Activated CD4-positive, alpha-beta T cell treated with anti-CD3 and anti-CD28 coated beads, Interleukin-2, amount 50 U/mL, for 48 hours (primary cell): ENCODE measurements around the gene EPB42.
"Not testable (repeated sequence)": the region's sequence is repeated elsewhere in the genome, so short reads cannot be mapped to it uniquely, and the experiment has no call there.

ENCODE experiments used
- DNase-seq, 2 experiments: peaks; one replicate each; pipeline ENCODE4 v3.0.0-alpha.2; 2020

The EPB42 gene

GRCh38 chr15:43210807-43211206 is 10.0 kb downstream of the EPB42 start:
- no peak for DNase-seq

GRCh38 chr15:43210172-43210745 is 10.6 kb downstream of the EPB42 start:
- DNase-seq, result no peak

- DNase-seq, result no peak
These were observed 11.6 kb downstream of the EPB42 start for GRCh38 chr15:43209059-43209824.

GRCh38 chr15:43208052-43209002 is 12.5 kb downstream of the EPB42 start:
- DNase-seq, result no peak

GRCh38 chr15:43207024-43207423 is 13.8 kb downstream of the EPB42 start:
- no peak for DNase-seq

- DNase-seq, result no peak
These were observed 14.8 kb downstream of the EPB42 start for GRCh38 chr15:43206054-43206453.

- peak; percentile 51 to 62 for DNase-seq
These were observed 16.6 kb downstream of the EPB42 start for GRCh38 chr15:43204016-43204901.

GRCh38 chr15:43199945-43200488 is 20.8 kb downstream of the EPB42 start:
- no peak for DNase-seq

- DNase-seq, result no peak
These were observed 21.8 kb downstream of the EPB42 start for GRCh38 chr15:43198992-43199391.

GRCh38 chr15:43198556-43198955 is 22.3 kb downstream of the EPB42 start:
- DNase-seq, result not testable (repeated sequence)

GRCh38 chr15:43197773-43198172 is 23.0 kb downstream of the EPB42 start:
- DNase-seq, result not testable (repeated sequence)

GRCh38 chr15:43196760-43197548 is 23.9 kb downstream of the EPB42 start:
- no peak for DNase-seq

GRCh38 chr15:43194795-43195194 is 26.0 kb downstream of the EPB42 start:
- no peak for DNase-seq

GRCh38 chr15:43193710-43194109 is 27.1 kb downstream of the EPB42 start:
- DNase-seq, result no peak

GRCh38 chr15:43190178-43190577 is 30.6 kb downstream of the EPB42 start:
- no peak for DNase-seq

- DNase-seq, result no peak
These were observed 31.5 kb downstream of the EPB42 start for GRCh38 chr15:43189296-43189695.

GRCh38 chr15:43187544-43188155 is 33.2 kb downstream of the EPB42 start:
- DNase-seq, result no peak

- DNase-seq, result no peak
These were observed 34.8 kb downstream of the EPB42 start for GRCh38 chr15:43186003-43186353.

- DNase-seq, result peak; percentile 97 to 98
These were observed 35.4 kb downstream of the EPB42 start, which contains the start of gene CCNDBP1 for GRCh38 chr15:43185157-43186002. Gene CCNDBP1 (plus strand): TSS chr15:43185403. CDS start chr15:43185499, 96 bp downstream.
